IPS-18c (cell line): ENCODE measurements around the gene ACVR1B.
"Not testable (repeated sequence)": the region's sequence is repeated elsewhere in the genome, so short reads cannot be mapped to it uniquely, and the experiment has no call there.

ENCODE experiments used
- H3K4me3 ChIP-seq: 2 replicates; pipeline ENCODE4 v1.7.0; 2013; ENCODE audit warnings: low read depth, mild to moderate bottlenecking, low read length, moderate library complexity; ENCODE audit not compliant: insufficient read depth
- H3K9me3 ChIP-seq: one replicate; pipeline ENCODE4 v1.6.1; 2013; ENCODE audit warnings: mild to moderate bottlenecking, low read length, moderate library complexity; ENCODE audit not compliant: control insufficient read depth, insufficient read depth

Gene ACVR1B

GRCh38 chr12:51975196-51975595 is 23.7 kb downstream of the ACVR1B start:
- H3K9me3 ChIP-seq: no peaks in the 10 kb centered on the region
- H3K4me3 ChIP-seq: no peak overlapping the region

- Histone ChIP-seq H3K4me3 (no peak overlapping the region), H3K9me3 (no peaks in the 10 kb centered on the region)
Observed at GRCh38 chr12:51976376-51977160, 25.1 kb downstream of the ACVR1B start.

- no peak overlapping the region for H3K4me3 ChIP-seq
- H3K9me3 ChIP-seq: no peaks in the 10 kb centered on the region
Observed at GRCh38 chr12:51977320-51977753, 25.8 kb downstream of the ACVR1B start.

- not testable (repeated sequence) for H3K4me3 ChIP-seq, H3K9me3 ChIP-seq
Observed at GRCh38 chr12:51979306-51979705, 27.8 kb downstream of the ACVR1B start.

GRCh38 chr12:51980051-51980808 is 28.7 kb downstream of the ACVR1B start:
- no peak overlapping the region for H3K4me3 ChIP-seq
- H3K9me3 ChIP-seq: no peaks in the 10 kb centered on the region

GRCh38 chr12:51980809-51981127 is 29.3 kb downstream of the ACVR1B start:
- Histone ChIP-seq H3K9me3 (no peaks in the 10 kb centered on the region), H3K4me3 (no peak overlapping the region)

- H3K4me3 ChIP-seq: no peak overlapping the region
- no peaks in the 10 kb centered on the region for H3K9me3 ChIP-seq
Observed at GRCh38 chr12:51984657-51985056, 33.2 kb downstream of the ACVR1B start.

- Histone ChIP-seq H3K4me3 (no peak overlapping the region), H3K9me3 (no peaks in the 10 kb centered on the region)
Observed at GRCh38 chr12:51985154-51985835, 33.8 kb downstream of the ACVR1B start.

- Histone ChIP-seq H3K4me3 (no peak overlapping the region), H3K9me3 (no peaks in the 10 kb centered on the region)
Observed at GRCh38 chr12:51986834-51987233, 35.3 kb downstream of the ACVR1B start.

- Histone ChIP-seq H3K9me3 (no peaks in the 10 kb centered on the region), H3K4me3 (no peak overlapping the region)
Observed at GRCh38 chr12:51992246-51992645, 40.7 kb downstream of the ACVR1B start.

GRCh38 chr12:51994539-51994820 is 43.0 kb downstream of the ACVR1B start:
- Histone ChIP-seq H3K4me3 (no peak overlapping the region), H3K9me3 (no peaks in the 10 kb centered on the region)

- H3K4me3 ChIP-seq: no peak overlapping the region
- H3K9me3 ChIP-seq: no peaks in the 10 kb centered on the region
Observed at GRCh38 chr12:51994959-51995358, 43.5 kb downstream of the ACVR1B start.

GRCh38 chr12:51997136-51997535 is 45.6 kb downstream of the ACVR1B start:
- Histone ChIP-seq H3K4me3 (no peak overlapping the region), H3K9me3 (no peaks in the 10 kb centered on the region)

GRCh38 chr12:52003016-52003550 is 51.6 kb downstream of the ACVR1B start:
- H3K9me3 ChIP-seq: no peaks in the 10 kb centered on the region
- H3K4me3 ChIP-seq: no peak overlapping the region

- H3K9me3 ChIP-seq: no peaks in the 10 kb centered on the region
- no peak overlapping the region for H3K4me3 ChIP-seq
Observed at GRCh38 chr12:52003591-52003990, 52.1 kb downstream of the ACVR1B start.

- H3K9me3 ChIP-seq: no peaks in the 10 kb centered on the region
- H3K4me3 ChIP-seq: no peak overlapping the region
Observed at GRCh38 chr12:52004042-52004648, 52.6 kb downstream of the ACVR1B start.

GRCh38 chr12:52005218-52005902 is 53.9 kb downstream of the ACVR1B start:
- Histone ChIP-seq H3K4me3 (no peak overlapping the region), H3K9me3 (no peaks in the 10 kb centered on the region)
